ENCODE results near the gene KCNK10. TPM values are rescaled to one million over a fixed set of nuclear protein-coding genes. Genes with fewer than 3 reads are reported as not detected.

Gene KCNK10
- total RNA-seq, 4 donors from 2014 or later = 0.04 to 0.08 TPM; not detected in 2

- H3K27ac ChIP-seq = no peak overlapping the region
- no peak overlapping the region for H3K4me3 ChIP-seq
- no peak for TF ChIP-seq POLR2A (IDR thresholded peaks at IDR 0.05)
- TF ChIP-seq EP300 (IDR thresholded peaks at IDR 0.05) = no peak
- no peak for TF ChIP-seq POLR2AphosphoS5 (IDR thresholded peaks at IDR 0.05)
- no peak for TF ChIP-seq CTCF (IDR thresholded peaks at IDR 0.05)
- peaks cover 6% of the 10 kb centered on the region for H3K27me3 ChIP-seq
- H3K36me3 ChIP-seq = no peaks in the 10 kb centered on the region
- H3K4me1 ChIP-seq = no peaks in the 10 kb centered on the region
- 95% methylated on average over 2 of the region's 2 CpGs for WGBS
- H3K9me3 ChIP-seq = no peaks in the 10 kb centered on the region
- no peak for DNase-seq (ENCODE audit: low spot score in 2 of 2)
Observed at GRCh38 chr14:88342980-88343379, 19.9 kb upstream of the KCNK10 start.

- Histone ChIP-seq H3K9me3 (no peaks in the 10 kb centered on the region), H3K27me3 (peaks cover 6% of the 10 kb centered on the region), H3K4me3 (no peak overlapping the region), H3K36me3 (no peaks in the 10 kb centered on the region), H3K4me1 (no peaks in the 10 kb centered on the region), H3K27ac (no peak overlapping the region)
- no peak for DNase-seq (ENCODE audit: low spot score in 2 of 2)
- no peak for TF ChIP-seq CTCF (IDR thresholded peaks at IDR 0.05)
- TF ChIP-seq POLR2A (IDR thresholded peaks at IDR 0.05) = no peak
- no peak for TF ChIP-seq POLR2AphosphoS5 (IDR thresholded peaks at IDR 0.05)
- TF ChIP-seq EP300 (IDR thresholded peaks at IDR 0.05) = no peak
Observed at GRCh38 chr14:88340357-88340756, 17.3 kb upstream of the KCNK10 start.

GRCh38 chr14:88333036-88333435 lies 10.0 kb upstream of the KCNK10 start:
- H3K27me3 ChIP-seq = peaks cover 14% of the 10 kb centered on the region
- no peak overlapping the region for H3K4me3 ChIP-seq
- no peak for DNase-seq (ENCODE audit: low spot score in 2 of 2)
- H3K4me1 ChIP-seq = no peaks in the 10 kb centered on the region
- H3K9me3 ChIP-seq = no peaks in the 10 kb centered on the region
- no peaks in the 10 kb centered on the region for H3K36me3 ChIP-seq
- no peak for TF ChIP-seq POLR2AphosphoS5 (IDR thresholded peaks at IDR 0.05)
- no peak for TF ChIP-seq CTCF (IDR thresholded peaks at IDR 0.05)
- TF ChIP-seq POLR2A (IDR thresholded peaks at IDR 0.05) = no peak
- no peak for TF ChIP-seq EP300 (IDR thresholded peaks at IDR 0.05)
- H3K27ac ChIP-seq = no peak overlapping the region
- WGBS = 89% methylated on average over 1 of the region's 1 CpG

GRCh38 chr14:88327497-88327896 lies 4.4 kb upstream of the KCNK10 start:
- no peaks in the 10 kb centered on the region for H3K9me3 ChIP-seq
- no peaks in the 10 kb centered on the region for H3K36me3 ChIP-seq
- TF ChIP-seq CTCF (IDR thresholded peaks at IDR 0.05) = no peak
- no peak for TF ChIP-seq POLR2AphosphoS5 (IDR thresholded peaks at IDR 0.05)
- no peak for TF ChIP-seq EP300 (IDR thresholded peaks at IDR 0.05)
- TF ChIP-seq POLR2A (IDR thresholded peaks at IDR 0.05) = no peak
- no peak overlapping the region for H3K27ac ChIP-seq
- peaks cover 69% of the 10 kb centered on the region for H3K27me3 ChIP-seq
- peaks cover 21% of the 10 kb centered on the region for H3K4me1 ChIP-seq
- DNase-seq (ENCODE audit: low spot score in 2 of 2) = no peak
- WGBS = 32% methylated on average over 1 of the region's 1 CpG
- no peak overlapping the region for H3K4me3 ChIP-seq

GRCh38 chr14:88326352-88327103 lies 3.5 kb upstream of the KCNK10 start:
- no peak for DNase-seq (ENCODE audit: low spot score in 2 of 2)
- H3K4me1 ChIP-seq = peaks cover 23% of the 10 kb centered on the region
- 3% methylated on average over 35 of the region's 37 CpGs for WGBS
- peak overlapping the region; percentile 14 for H3K4me3 ChIP-seq
- H3K36me3 ChIP-seq = no peaks in the 10 kb centered on the region
- no peak overlapping the region for H3K27ac ChIP-seq
- no peaks in the 10 kb centered on the region for H3K9me3 ChIP-seq
- H3K27me3 ChIP-seq = peaks cover 76% of the 10 kb centered on the region
- TF ChIP-seq POLR2A (IDR thresholded peaks at IDR 0.05) (no peak), EP300 (IDR thresholded peaks at IDR 0.05) (no peak), CTCF (IDR thresholded peaks at IDR 0.05) (no peak), POLR2AphosphoS5 (IDR thresholded peaks at IDR 0.05) (no peak)

Data from suprapubic skin (tissue), 4 donors.